H9 (cell line): ENCODE measurements around the gene SELENOM. TPM values are rescaled to one million over a fixed set of nuclear protein-coding genes. Genes with fewer than 3 reads are reported as not detected.

Experiments
- DNase-seq: peaks from one replicate; pipeline ENCODE4 v3.0.0-alpha.2; 2017
- H2AFZ ChIP-seq: one replicate; pipeline ENCODE4 v1.6.1; 2013; ENCODE audit warnings: mild to moderate bottlenecking, low read length, control low read depth, moderate library complexity
- H2AK5ac ChIP-seq: 2 replicates; pipeline ENCODE4 v1.6.1; 2013; ENCODE audit warnings: low read length, control low read depth, mixed read lengths; ENCODE audit not compliant: insufficient read length
- H2BK120ac ChIP-seq: one replicate; pipeline ENCODE4 v1.6.1; 2013; ENCODE audit warnings: low read depth, mild to moderate bottlenecking, low read length, control low read depth, inconsistent platforms; ENCODE audit not compliant: poor library complexity, severe bottlenecking
- H2BK12ac ChIP-seq: 2 replicates; pipeline ENCODE4 v1.6.1; 2013; ENCODE audit warnings: low read length, control low read depth, mixed read lengths, low read depth; ENCODE audit not compliant: insufficient read length
- H2BK15ac ChIP-seq: 2 replicates; pipeline ENCODE4 v1.6.1; 2013; ENCODE audit warnings: low read depth, low read length, control low read depth
- H2BK20ac ChIP-seq: one replicate; pipeline ENCODE4 v1.6.1; 2013; ENCODE audit warnings: low read depth, mild to moderate bottlenecking, low read length, control low read depth, inconsistent platforms; ENCODE audit not compliant: poor library complexity, severe bottlenecking
- H2BK5ac ChIP-seq: 2 replicates; pipeline ENCODE4 v1.6.1; 2013; ENCODE audit warnings: low read length, control low read depth, mixed read lengths; ENCODE audit not compliant: insufficient read length
- H3K14ac ChIP-seq: 2 replicates; pipeline ENCODE4 v1.6.1; 2013; ENCODE audit warnings: low read length, control low read depth; ENCODE audit not compliant: insufficient read depth
- H3K18ac ChIP-seq: 2 replicates; pipeline ENCODE4 v1.6.1; 2013; ENCODE audit warnings: low read depth, mild to moderate bottlenecking, mixed read lengths, low read length, control low read depth; ENCODE audit not compliant: insufficient read length
- H3K23ac ChIP-seq: 2 replicates; pipeline ENCODE4 v1.6.1; 2013; ENCODE audit warnings: low read length, control low read depth, mixed read lengths, low read depth; ENCODE audit not compliant: insufficient read length
- H3K23me2 ChIP-seq: 2 replicates; pipeline ENCODE4 v1.6.1; 2013; ENCODE audit warnings: low read depth, mild to moderate bottlenecking, mixed read lengths, low read length, control low read depth; ENCODE audit not compliant: insufficient read length, poor library complexity, severe bottlenecking
- H3K27ac ChIP-seq: 2 replicates; pipeline ENCODE4 v1.5.1; 2013; ENCODE audit warnings: low read length, control low read depth, mixed read lengths, low read depth; ENCODE audit not compliant: insufficient read length
- H3K27me3 ChIP-seq: 2 replicates; pipeline ENCODE4 v1.6.1; 2013; ENCODE audit warnings: low read length, control low read depth, inconsistent platforms; ENCODE audit not compliant: insufficient read depth
- H3K4ac ChIP-seq: 2 replicates; pipeline ENCODE4 v1.6.1; 2013; ENCODE audit warnings: low read depth, mild to moderate bottlenecking, control low read depth, inconsistent platforms, low read length, moderate library complexity
- H3K4me1 ChIP-seq: 2 replicates; pipeline ENCODE4 v1.6.1; 2013; ENCODE audit warnings: low read length, control low read depth, inconsistent platforms; ENCODE audit not compliant: insufficient read depth
- H3K4me2 ChIP-seq: 2 replicates; pipeline ENCODE4 v1.6.1; 2013; ENCODE audit warnings: low read length, control low read depth, mixed read lengths; ENCODE audit not compliant: insufficient read length, insufficient read depth
- H3K56ac ChIP-seq: 2 replicates; pipeline ENCODE4 v1.6.1; 2013; ENCODE audit warnings: low read depth, mild to moderate bottlenecking, mixed read lengths, low read length, control low read depth; ENCODE audit not compliant: insufficient read length
- H3K79me1 ChIP-seq: 2 replicates; pipeline ENCODE4 v1.6.1; 2013; ENCODE audit warnings: low read depth, mild to moderate bottlenecking, moderate library complexity, low read length, control low read depth, inconsistent platforms; ENCODE audit not compliant: insufficient read depth, poor library complexity, severe bottlenecking
- H3K79me2 ChIP-seq: 2 replicates; pipeline ENCODE4 v1.6.1; 2013; ENCODE audit warnings: low read length, control low read depth, inconsistent platforms; ENCODE audit not compliant: insufficient read depth
- H3K9ac ChIP-seq: 2 replicates; pipeline ENCODE4 v1.6.1; 2013; ENCODE audit warnings: low read length, control low read depth, mixed read lengths; ENCODE audit not compliant: insufficient read length; ENCODE audit errors: extremely low read depth
- H3K9me3 ChIP-seq: one replicate; pipeline ENCODE4 v1.6.1; 2013; ENCODE audit warnings: low read depth, low read length, inconsistent platforms; ENCODE audit not compliant: control insufficient read depth
- H3T11ph ChIP-seq: one replicate; pipeline ENCODE4 v1.6.1; 2013; ENCODE audit warnings: mild to moderate bottlenecking, low read length, control low read depth, inconsistent platforms
- H4K20me1 ChIP-seq: one replicate; pipeline ENCODE4 v1.6.1; 2013; ENCODE audit not compliant: control insufficient read depth, insufficient read length, insufficient read depth
- H4K5ac ChIP-seq: 2 replicates; pipeline ENCODE4 v1.6.1; 2013; ENCODE audit warnings: low read depth, mild to moderate bottlenecking, mixed read lengths, low read length, control low read depth; ENCODE audit not compliant: insufficient read length
- H4K8ac ChIP-seq: replicated peaks from 2 replicates; pipeline ENCODE4 v1.6.1; 2013; ENCODE audit warnings: low read length, control low read depth, mixed read lengths, low read depth; ENCODE audit not compliant: insufficient read length
- H4K91ac ChIP-seq: 2 replicates; pipeline ENCODE4 v1.6.1; 2013; ENCODE audit warnings: low read depth, mild to moderate bottlenecking, moderate library complexity, mixed read lengths, low read length, control low read depth; ENCODE audit not compliant: insufficient read length
- H3K27ac Mint-ChIP-seq, 3 experiments: 2 replicates in 2 of 3; 3 replicates in 1 of 3; pipeline ENCODE4 v1.8.0; 2020 to 2021; ENCODE audit warnings: mixed read lengths in 3 of 3, mild to moderate bottlenecking in 1 of 3, moderate library complexity in 1 of 3
- H3K27me3 Mint-ChIP-seq: 2 replicates; pipeline ENCODE4 v1.8.0; 2021; ENCODE audit warnings: low read depth, mild to moderate bottlenecking, moderate library complexity, mixed read lengths
- H3K36me3 Mint-ChIP-seq, 3 experiments: 2 replicates in 2 of 3; 3 replicates in 1 of 3; pipeline ENCODE4 v1.8.0; 2020 to 2021; ENCODE audit warnings: low read depth in 3 of 3, mixed read lengths in 3 of 3; ENCODE audit not compliant: insufficient read depth in 1 of 3
- H3K4me1 Mint-ChIP-seq, 2 experiments: 2 replicates each; pipeline ENCODE4 v1.8.0; 2020; ENCODE audit warnings: mixed read lengths in 2 of 2
- H3K4me3 Mint-ChIP-seq, 2 experiments: 2 replicates in 1 of 2; 3 replicates in 1 of 2; pipeline ENCODE4 v1.8.0; 2020 to 2021; ENCODE audit warnings: mild to moderate bottlenecking in 2 of 2, mixed read lengths in 2 of 2, moderate library complexity in 1 of 2
- H3K9me3 Mint-ChIP-seq, 2 experiments: 2 replicates in 1 of 2; 3 replicates in 1 of 2; pipeline ENCODE4 v1.8.0; 2020; ENCODE audit warnings: mild to moderate bottlenecking in 2 of 2, mixed read lengths in 2 of 2, moderate library complexity in 1 of 2
- WGBS: extraction: QIAGEN DNeasy Blood & Tissue Kit; methylation state at CpG from one replicate; pipeline ENCODE4 v1.1.7; 2013; ENCODE audit warnings: missing lambda C conversion rate, low lambda C conversion rate, mixed read lengths; ENCODE audit not compliant: insufficient read length; ENCODE audit errors: extremely low coverage; 5-methylcytosine and 5-hydroxymethylcytosine counted together
- total RNA-seq: library from RNA; stranded (reverse); gene quantifications from 2 replicates; pipeline ENCODE4 v1.2.1, GENCODE V29; 2021
- TF ChIP-seq, protein P1 (sequence below): fragments of 200-600 bp; sonication (generic); conservative IDR thresholded peaks from 3 replicates; pipeline ENCODE4 v1.8.0; 2021; ENCODE audit warnings: antibody characterized with exemption, mild to moderate bottlenecking

SELENOM gene
- total RNA-seq, 1 experiment from 2014 or later, result 18.6 TPM

DNA sequence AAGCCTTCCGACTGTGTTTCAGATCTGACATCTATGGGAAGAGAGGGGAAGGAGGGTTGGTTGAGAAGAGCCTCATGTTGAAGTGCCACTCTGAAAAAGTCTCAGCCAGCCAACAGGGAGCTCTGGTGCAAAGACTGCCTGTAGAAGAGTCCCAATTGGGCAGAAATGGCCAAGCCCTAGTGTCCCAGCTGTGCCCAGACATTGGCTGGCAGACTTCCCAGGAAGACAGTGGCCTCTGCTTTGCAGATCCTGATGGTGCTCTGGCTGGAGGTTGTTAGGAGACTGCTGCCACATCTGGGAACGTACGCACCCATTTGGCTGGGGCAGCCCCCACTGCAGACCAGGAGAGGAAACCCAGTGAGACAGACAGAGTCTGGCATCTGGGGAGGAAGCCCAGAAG, 36.2 kb upstream of the SELENOM start:
- peak; percentile 12 for DNase-seq
- no peak overlapping the region for H3K56ac ChIP-seq

More for the DNA sequence above, 36.2 kb upstream of the SELENOM start:
- peaks cover 10% of the 10 kb centered on the region; the same call in 1 of the 2 replicates for H3K79me2 ChIP-seq
- H2AK5ac ChIP-seq, result no peak overlapping the region
- H4K8ac ChIP-seq, result no peak overlapping the region
- peaks cover 5% of the 10 kb centered on the region for H3K9me3 ChIP-seq
- no peak overlapping the region for H3K14ac ChIP-seq
- peaks cover 1% of the 10 kb centered on the region for H3K79me1 ChIP-seq
- H3K9ac ChIP-seq, result no peak overlapping the region
- no peak overlapping the region for H2BK5ac ChIP-seq
- H3K27me3 ChIP-seq, result no peaks in the 10 kb centered on the region
- Mint-ChIP-seq H3K27me3 (peaks cover 14% of the 10 kb centered on the region), H3K9me3 (peaks cover 26 to 29% of the 10 kb centered on the region in 2 experiments), H3K4me3 (no peak overlapping the region), H3K27ac (peak overlapping the region in 2 of 3 experiments; percentile 26 to 71; a peak in 1 of 7 replicates), H3K4me1 (peaks cover 16 to 17% of the 10 kb centered on the region in 2 experiments), H3K36me3 (peaks cover 0 to 13% (median 12%) of the 10 kb centered on the region in 3 experiments; a peak in 5 of 7 replicates)
- H2BK12ac ChIP-seq, result no peak overlapping the region
- WGBS, result no CpG with 5 or more reads among the region's 3 CpGs
- H3K23me2 ChIP-seq, result peaks cover 11% of the 10 kb centered on the region
- no peak overlapping the region for H2AFZ ChIP-seq
- H3K27ac ChIP-seq, result no peak overlapping the region
- no peak overlapping the region for H3K18ac ChIP-seq
- no peak overlapping the region for H2BK120ac ChIP-seq
- no peak overlapping the region for H3K4me2 ChIP-seq
- peaks cover 7% of the 10 kb centered on the region; the same call in 1 of the 2 replicates for H3K4me1 ChIP-seq
- H4K20me1 ChIP-seq, result no peaks in the 10 kb centered on the region
- H2BK15ac ChIP-seq, result no peak overlapping the region
- H3K4ac ChIP-seq, result no peak overlapping the region
- TF ChIP-seq, protein P1, sequence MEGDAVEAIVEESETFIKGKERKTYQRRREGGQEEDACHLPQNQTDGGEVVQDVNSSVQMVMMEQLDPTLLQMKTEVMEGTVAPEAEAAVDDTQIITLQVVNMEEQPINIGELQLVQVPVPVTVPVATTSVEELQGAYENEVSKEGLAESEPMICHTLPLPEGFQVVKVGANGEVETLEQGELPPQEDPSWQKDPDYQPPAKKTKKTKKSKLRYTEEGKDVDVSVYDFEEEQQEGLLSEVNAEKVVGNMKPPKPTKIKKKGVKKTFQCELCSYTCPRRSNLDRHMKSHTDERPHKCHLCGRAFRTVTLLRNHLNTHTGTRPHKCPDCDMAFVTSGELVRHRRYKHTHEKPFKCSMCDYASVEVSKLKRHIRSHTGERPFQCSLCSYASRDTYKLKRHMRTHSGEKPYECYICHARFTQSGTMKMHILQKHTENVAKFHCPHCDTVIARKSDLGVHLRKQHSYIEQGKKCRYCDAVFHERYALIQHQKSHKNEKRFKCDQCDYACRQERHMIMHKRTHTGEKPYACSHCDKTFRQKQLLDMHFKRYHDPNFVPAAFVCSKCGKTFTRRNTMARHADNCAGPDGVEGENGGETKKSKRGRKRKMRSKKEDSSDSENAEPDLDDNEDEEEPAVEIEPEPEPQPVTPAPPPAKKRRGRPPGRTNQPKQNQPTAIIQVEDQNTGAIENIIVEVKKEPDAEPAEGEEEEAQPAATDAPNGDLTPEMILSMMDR, result no peak
- H4K5ac ChIP-seq, result no peak overlapping the region
- no peak overlapping the region for H3K23ac ChIP-seq
- no peak overlapping the region for H3T11ph ChIP-seq
- H2BK20ac ChIP-seq, result no peak overlapping the region
- H4K91ac ChIP-seq, result no peak overlapping the region
